ENCODE measurements around the gene RECQL5. TPM values are rescaled to one million over a fixed set of nuclear protein-coding genes. Genes with fewer than 3 reads are reported as not detected.

Gene RECQL5
- polyA plus RNA-seq, 1 of the 3 experiments (the other 2 are of a cell fraction): 25.3 TPM

DNA sequence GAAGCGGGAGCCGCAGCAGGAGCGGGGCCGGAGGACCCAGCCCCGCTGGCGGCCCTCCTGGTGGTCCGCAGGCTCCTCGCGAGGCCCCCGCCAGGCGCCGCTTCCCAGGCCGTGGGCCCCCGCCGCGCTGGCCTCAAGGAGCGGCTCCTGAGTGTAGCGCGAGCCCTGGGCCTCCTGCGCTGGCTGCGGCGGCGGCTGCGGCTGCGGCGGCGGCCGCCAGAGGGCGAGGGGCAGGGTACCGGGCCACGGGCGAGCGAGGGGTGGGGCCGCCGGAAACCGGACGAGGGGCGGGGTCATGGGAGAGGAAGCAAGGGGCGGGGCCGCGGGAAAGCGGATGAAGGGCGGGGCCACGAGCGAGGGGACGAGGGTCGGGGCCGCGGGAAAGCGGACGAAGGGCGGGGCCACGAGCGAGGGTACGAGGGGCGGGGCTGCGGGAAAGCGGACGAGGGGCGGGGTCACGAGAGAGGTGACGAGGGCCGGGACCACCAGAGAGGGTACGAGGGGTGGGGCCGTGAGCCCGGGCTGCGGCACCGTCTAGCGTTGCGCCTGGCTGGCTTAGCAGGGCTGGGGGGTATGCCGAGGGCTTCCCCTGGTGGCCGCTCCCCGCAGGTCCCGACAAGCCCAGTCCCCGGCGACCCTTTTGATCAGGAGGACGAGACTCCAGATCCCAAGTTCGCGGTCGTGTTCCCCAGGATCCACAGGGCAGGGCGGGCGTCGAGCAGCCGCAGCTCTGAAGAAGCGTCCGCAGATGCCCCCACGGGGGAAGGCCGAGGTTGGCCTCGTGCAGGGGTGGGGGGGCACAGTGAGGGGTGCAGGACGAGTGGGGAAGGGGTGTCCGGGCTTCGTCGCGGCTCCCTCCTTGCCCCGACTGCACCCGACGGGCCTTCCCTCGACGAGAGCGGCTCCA, 77.7 kb downstream of the RECQL5 start:
- Histone ChIP-seq H3K36me3 (replicated peaks in 1 of 2; ENCODE audit: control insufficient read depth in 1 of 2, insufficient read depth in 2 of 2, low read length in 1 of 2) (no peaks in the 10 kb centered on the region), H3K4me1 (ENCODE audit: control insufficient read depth in 1 of 2, insufficient read depth in 2 of 2, low read depth in 1 of 2, low read length in 1 of 2) (peaks cover 0 to 16% of the 10 kb centered on the region in 2 experiments; a peak in 1 of 4 replicates), H3K9ac (peak overlapping the region; percentile 47; the same call in 1 of the 2 replicates), H3K4me2 (peak overlapping the region; percentile 93), H3K9me3 (no peaks in the 10 kb centered on the region), H4K20me1 (ENCODE audit: insufficient read depth) (no peaks in the 10 kb centered on the region), H3K27ac (ENCODE audit: low read depth in 2 of 2, low read length in 1 of 2) (peak overlapping the region in 1 of 2 experiments; percentile 53; a peak in 1 of 4 replicates), H3F3A (replicated peaks; ENCODE audit: insufficient read depth) (no peaks in the 10 kb centered on the region), H3K9me2 (no peaks in the 10 kb centered on the region), H3K27me3 (ENCODE audit: insufficient read depth) (no peaks in the 10 kb centered on the region), H3K79me2 (ENCODE audit: insufficient read depth) (no peaks in the 10 kb centered on the region), H3K4me3 (ENCODE audit: low read depth in 2 of 2, low read length in 1 of 2) (peak overlapping the region; percentile 62 to 64), H2AFZ (ENCODE audit: low read depth) (peak overlapping the region; percentile 83; the same call in 1 of the 2 replicates)
- DNase-seq: peak; percentile 100
- 14% methylated on average over 75 of the region's 100 CpGs for WGBS (ENCODE audit: low lambda C conversion rate)
- POLR2A ChIA-PET: interaction anchor here (2.6 kb wide), 1 partner anchor 20 kb away, joined by 6 read pairs; no protein-coding TSS in a partner anchor
- no peak for TF ChIP-seq USF2 (IDR thresholded peaks at IDR 0.05; ENCODE audit: borderline replicate concordance, low read depth, low read length)
- peak; percentile 67 for TF ChIP-seq GABPA (IDR thresholded peaks at IDR 0.05; ENCODE audit: low read depth)
- TF ChIP-seq, protein P1, sequence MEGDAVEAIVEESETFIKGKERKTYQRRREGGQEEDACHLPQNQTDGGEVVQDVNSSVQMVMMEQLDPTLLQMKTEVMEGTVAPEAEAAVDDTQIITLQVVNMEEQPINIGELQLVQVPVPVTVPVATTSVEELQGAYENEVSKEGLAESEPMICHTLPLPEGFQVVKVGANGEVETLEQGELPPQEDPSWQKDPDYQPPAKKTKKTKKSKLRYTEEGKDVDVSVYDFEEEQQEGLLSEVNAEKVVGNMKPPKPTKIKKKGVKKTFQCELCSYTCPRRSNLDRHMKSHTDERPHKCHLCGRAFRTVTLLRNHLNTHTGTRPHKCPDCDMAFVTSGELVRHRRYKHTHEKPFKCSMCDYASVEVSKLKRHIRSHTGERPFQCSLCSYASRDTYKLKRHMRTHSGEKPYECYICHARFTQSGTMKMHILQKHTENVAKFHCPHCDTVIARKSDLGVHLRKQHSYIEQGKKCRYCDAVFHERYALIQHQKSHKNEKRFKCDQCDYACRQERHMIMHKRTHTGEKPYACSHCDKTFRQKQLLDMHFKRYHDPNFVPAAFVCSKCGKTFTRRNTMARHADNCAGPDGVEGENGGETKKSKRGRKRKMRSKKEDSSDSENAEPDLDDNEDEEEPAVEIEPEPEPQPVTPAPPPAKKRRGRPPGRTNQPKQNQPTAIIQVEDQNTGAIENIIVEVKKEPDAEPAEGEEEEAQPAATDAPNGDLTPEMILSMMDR (IDR thresholded peaks at IDR 0.05): peak; percentile 60
- TF ChIP-seq RCOR1 (IDR thresholded peaks at IDR 0.05; ENCODE audit: low read length): no peak
- TF ChIP-seq MXI1 (IDR thresholded peaks at IDR 0.05; ENCODE audit: low read depth, low read length): no peak
- TF ChIP-seq, protein P2, sequence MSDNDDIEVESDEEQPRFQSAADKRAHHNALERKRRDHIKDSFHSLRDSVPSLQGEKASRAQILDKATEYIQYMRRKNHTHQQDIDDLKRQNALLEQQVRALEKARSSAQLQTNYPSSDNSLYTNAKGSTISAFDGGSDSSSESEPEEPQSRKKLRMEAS (IDR thresholded peaks at IDR 0.05; ENCODE audit: low read depth): peak; percentile 51; the same call in 1 of the 2 replicates
- no peak for TF ChIP-seq MEF2A (IDR thresholded peaks at IDR 0.05; ENCODE audit: borderline replicate concordance, low read depth)
- TF ChIP-seq NRF1 (IDR thresholded peaks at IDR 0.05; ENCODE audit: low read depth, low read length): no peak
- no peak for TF ChIP-seq REST (IDR thresholded peaks at IDR 0.05; ENCODE audit: low read depth, low read length)
- peak; percentile 52; the same call in 1 of the 2 replicates for TF ChIP-seq POLR2AphosphoS5 (IDR thresholded peaks at IDR 0.05; ENCODE audit: low read depth, low read length)
- TF ChIP-seq RAD21 (IDR thresholded peaks at IDR 0.05; ENCODE audit: low read length): peak; percentile 34
- TF ChIP-seq FOSL2 (IDR thresholded peaks at IDR 0.05; ENCODE audit: borderline replicate concordance, low read depth): no peak
- TF ChIP-seq CHD2 (IDR thresholded peaks at IDR 0.05; ENCODE audit: low read length, partially characterized antibody): peak; percentile 29
- peak; percentile 62 for TF ChIP-seq SMC3 (IDR thresholded peaks at IDR 0.05; ENCODE audit: low read depth, low read length)
- TF ChIP-seq, protein P3, sequence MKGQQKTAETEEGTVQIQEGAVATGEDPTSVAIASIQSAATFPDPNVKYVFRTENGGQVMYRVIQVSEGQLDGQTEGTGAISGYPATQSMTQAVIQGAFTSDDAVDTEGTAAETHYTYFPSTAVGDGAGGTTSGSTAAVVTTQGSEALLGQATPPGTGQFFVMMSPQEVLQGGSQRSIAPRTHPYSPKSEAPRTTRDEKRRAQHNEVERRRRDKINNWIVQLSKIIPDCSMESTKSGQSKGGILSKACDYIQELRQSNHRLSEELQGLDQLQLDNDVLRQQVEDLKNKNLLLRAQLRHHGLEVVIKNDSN (IDR thresholded peaks at IDR 0.05; ENCODE audit: borderline replicate concordance, low read depth): no peak
- peak in 1 of 2 experiments; percentile 68; a peak in 1 of 4 replicates for TF ChIP-seq EP300 (IDR thresholded peaks at IDR 0.05; ENCODE audit: borderline replicate concordance in 1 of 2, low read depth in 1 of 2, low read length in 1 of 2)
- TF ChIP-seq IRF3 (IDR thresholded peaks at IDR 0.05; ENCODE audit: low read depth, low read length): no peak
- CTCF ChIA-PET: interaction anchor here (0.9 to 4.3 kb wide), 23 partner anchors 10 to 164 kb away, joined by 3 to 41 read pairs (median 5); partner anchors contain the start of genes SMIM5 and TSEN54
